Measurements from ENCODE around the gene MYNN. TPM values are rescaled to one million over a fixed set of nuclear protein-coding genes. Genes with fewer than 3 reads are reported as not detected.
"Not testable (repeated sequence)": the region's sequence is repeated elsewhere in the genome, so short reads cannot be mapped to it uniquely, and the experiment has no call there.

MYNN gene
- polyA plus RNA-seq (2013, experiment 1 of 2), result 12.7 TPM
- polyA plus RNA-seq (2013, experiment 2 of 2), result 12.4 TPM

GRCh38 chr3:169772897-169773816, at the start of gene MYNN:
Gene MYNN (plus strand): TSS chr3:169773396. CDS start chr3:169774296, 900 bp downstream.
- Histone ChIP-seq H2AK5ac (ENCODE audit: low read length) (peak within 1 kb of the TSS; percentile 80), H3K79me1 (ENCODE audit: low read length) (peaks cover 4% of the 10 kb centered on the region), H3K4ac (ENCODE audit: low read depth, low read length) (peak within 1 kb of the TSS; percentile 99), H3K4me2 (ENCODE audit: low read length) (peak within 1 kb of the TSS; percentile 99), H4K8ac (ENCODE audit: low read depth, low read length) (no peak within 1 kb of the TSS), H3K4me1 (ENCODE audit: control insufficient read depth, low read depth, low read length) (peaks cover 1% of the 10 kb centered on the region), H3K4me3 (ENCODE audit: low read length) (peak within 1 kb of the TSS; percentile 96), H3K27me3 (ENCODE audit: insufficient read depth, low read length, poor library complexity) (no peaks in the 10 kb centered on the region), H2BK5ac (ENCODE audit: low read length) (peak within 1 kb of the TSS; percentile 24), H2BK15ac (replicated peaks; ENCODE audit: low read depth) (no peak within 1 kb of the TSS), H3K36me3 (ENCODE audit: control insufficient read depth, insufficient read depth, low read length) (no peaks in the 10 kb centered on the region), H3K56ac (ENCODE audit: low read length) (peak within 1 kb of the TSS; percentile 99), H3K18ac (ENCODE audit: low read length) (peak within 1 kb of the TSS; percentile 60), H3K9ac (ENCODE audit: low read length) (peak within 1 kb of the TSS; percentile 85), H2BK120ac (ENCODE audit: low read depth, low read length) (no peak within 1 kb of the TSS), H4K5ac (ENCODE audit: low read length) (no peak within 1 kb of the TSS), H3K27ac (ENCODE audit: low read depth, low read length) (peak within 1 kb of the TSS; percentile 78), H3K79me2 (ENCODE audit: control insufficient read depth, insufficient read depth, low read length) (peaks cover 13% of the 10 kb centered on the region), H3K23ac (ENCODE audit: low read length) (peak within 1 kb of the TSS; percentile 87)
- WGBS (ENCODE audit: extremely low coverage, insufficient coverage, low lambda C conversion rate), result no CpG with 5 or more reads among the region's 61 CpGs
- DNase-seq, result peak; percentile 96

GRCh38 chr3:169731857-169732256, 41.3 kb upstream of the MYNN start:
- not testable (repeated sequence) for H3K9ac ChIP-seq (ENCODE audit: low read length); H3K56ac ChIP-seq (ENCODE audit: low read length); H3K4me1 ChIP-seq (ENCODE audit: control insufficient read depth, low read depth, low read length); H2BK15ac ChIP-seq (replicated peaks; ENCODE audit: low read depth); H3K4me2 ChIP-seq (ENCODE audit: low read length); H3K79me1 ChIP-seq (ENCODE audit: low read length); H2AK5ac ChIP-seq (ENCODE audit: low read length); H3K36me3 ChIP-seq (ENCODE audit: control insufficient read depth, insufficient read depth, low read length); H3K79me2 ChIP-seq (ENCODE audit: control insufficient read depth, insufficient read depth, low read length); H3K4ac ChIP-seq (ENCODE audit: low read depth, low read length); H4K8ac ChIP-seq (ENCODE audit: low read depth, low read length); H3K18ac ChIP-seq (ENCODE audit: low read length); H3K23ac ChIP-seq (ENCODE audit: low read length); H2BK5ac ChIP-seq (ENCODE audit: low read length); H4K5ac ChIP-seq (ENCODE audit: low read length); H2BK120ac ChIP-seq (ENCODE audit: low read depth, low read length); H3K27ac ChIP-seq (ENCODE audit: low read depth, low read length); H3K4me3 ChIP-seq (ENCODE audit: low read length); DNase-seq; H3K27me3 ChIP-seq (ENCODE audit: insufficient read depth, low read length, poor library complexity)

- Histone ChIP-seq H3K56ac (ENCODE audit: low read length) (no peak overlapping the region), H2BK5ac (ENCODE audit: low read length) (no peak overlapping the region), H3K4me2 (ENCODE audit: low read length) (no peak overlapping the region), H3K79me2 (ENCODE audit: control insufficient read depth, insufficient read depth, low read length) (no peaks in the 10 kb centered on the region), H3K4me3 (ENCODE audit: low read length) (no peak overlapping the region), H3K4me1 (ENCODE audit: control insufficient read depth, low read depth, low read length) (no peaks in the 10 kb centered on the region), H3K36me3 (ENCODE audit: control insufficient read depth, insufficient read depth, low read length) (no peaks in the 10 kb centered on the region), H2BK15ac (replicated peaks; ENCODE audit: low read depth) (no peak overlapping the region), H2AK5ac (ENCODE audit: low read length) (no peak overlapping the region), H4K8ac (ENCODE audit: low read depth, low read length) (no peak overlapping the region), H3K27ac (ENCODE audit: low read depth, low read length) (no peak overlapping the region), H3K79me1 (ENCODE audit: low read length) (no peaks in the 10 kb centered on the region), H2BK120ac (ENCODE audit: low read depth, low read length) (no peak overlapping the region), H3K18ac (ENCODE audit: low read length) (no peak overlapping the region), H3K4ac (ENCODE audit: low read depth, low read length) (no peak overlapping the region), H4K5ac (ENCODE audit: low read length) (no peak overlapping the region), H3K23ac (ENCODE audit: low read length) (no peak overlapping the region), H3K9ac (ENCODE audit: low read length) (no peak overlapping the region), H3K27me3 (ENCODE audit: insufficient read depth, low read length, poor library complexity) (no peaks in the 10 kb centered on the region)
- DNase-seq, result no peak
- WGBS (ENCODE audit: extremely low coverage, insufficient coverage, low lambda C conversion rate), result no CpG with 5 or more reads among the region's 2 CpGs
Observed at GRCh38 chr3:169739067-169739466, 34.1 kb upstream of the MYNN start.

GRCh38 chr3:169744366-169745054, 28.7 kb upstream of the MYNN start:
- Histone ChIP-seq H3K27ac (ENCODE audit: low read depth, low read length) (no peak overlapping the region), H3K36me3 (ENCODE audit: control insufficient read depth, insufficient read depth, low read length) (no peaks in the 10 kb centered on the region), H2BK5ac (ENCODE audit: low read length) (no peak overlapping the region), H3K4me1 (ENCODE audit: control insufficient read depth, low read depth, low read length) (no peaks in the 10 kb centered on the region), H3K4me3 (ENCODE audit: low read length) (no peak overlapping the region), H3K18ac (ENCODE audit: low read length) (no peak overlapping the region), H3K4me2 (ENCODE audit: low read length) (no peak overlapping the region), H3K27me3 (ENCODE audit: insufficient read depth, low read length, poor library complexity) (no peaks in the 10 kb centered on the region), H2AK5ac (ENCODE audit: low read length) (no peak overlapping the region), H3K9ac (ENCODE audit: low read length) (no peak overlapping the region), H4K8ac (ENCODE audit: low read depth, low read length) (no peak overlapping the region), H3K56ac (ENCODE audit: low read length) (no peak overlapping the region), H2BK120ac (ENCODE audit: low read depth, low read length) (no peak overlapping the region), H2BK15ac (replicated peaks; ENCODE audit: low read depth) (no peak overlapping the region), H3K4ac (ENCODE audit: low read depth, low read length) (no peak overlapping the region), H3K79me1 (ENCODE audit: low read length) (no peaks in the 10 kb centered on the region), H4K5ac (ENCODE audit: low read length) (no peak overlapping the region), H3K23ac (ENCODE audit: low read length) (no peak overlapping the region), H3K79me2 (ENCODE audit: control insufficient read depth, insufficient read depth, low read length) (no peaks in the 10 kb centered on the region)
- WGBS (ENCODE audit: extremely low coverage, insufficient coverage, low lambda C conversion rate), result no CpG with 5 or more reads among the region's 1 CpG
- DNase-seq, result peak; percentile 38

GRCh38 chr3:169746924-169747323, 26.3 kb upstream of the MYNN start:
- Histone ChIP-seq H4K8ac (ENCODE audit: low read depth, low read length) (no peak overlapping the region), H2BK5ac (ENCODE audit: low read length) (no peak overlapping the region), H3K56ac (ENCODE audit: low read length) (no peak overlapping the region), H3K4me3 (ENCODE audit: low read length) (no peak overlapping the region), H3K27me3 (ENCODE audit: insufficient read depth, low read length, poor library complexity) (no peaks in the 10 kb centered on the region), H3K79me2 (ENCODE audit: control insufficient read depth, insufficient read depth, low read length) (no peaks in the 10 kb centered on the region), H2BK120ac (ENCODE audit: low read depth, low read length) (no peak overlapping the region), H3K27ac (ENCODE audit: low read depth, low read length) (no peak overlapping the region), H3K9ac (ENCODE audit: low read length) (no peak overlapping the region), H3K79me1 (ENCODE audit: low read length) (no peaks in the 10 kb centered on the region), H3K36me3 (ENCODE audit: control insufficient read depth, insufficient read depth, low read length) (no peaks in the 10 kb centered on the region), H3K23ac (ENCODE audit: low read length) (no peak overlapping the region), H3K4me1 (ENCODE audit: control insufficient read depth, low read depth, low read length) (no peaks in the 10 kb centered on the region), H3K4ac (ENCODE audit: low read depth, low read length) (no peak overlapping the region), H2AK5ac (ENCODE audit: low read length) (no peak overlapping the region), H3K18ac (ENCODE audit: low read length) (no peak overlapping the region), H3K4me2 (ENCODE audit: low read length) (no peak overlapping the region), H2BK15ac (replicated peaks; ENCODE audit: low read depth) (no peak overlapping the region), H4K5ac (ENCODE audit: low read length) (no peak overlapping the region)
- no peak for DNase-seq
- no CpG with 5 or more reads among the region's 6 CpGs for WGBS (ENCODE audit: extremely low coverage, insufficient coverage, low lambda C conversion rate)
